Measurements from ENCODE around the gene DNASE2.

The DNASE2 gene

GRCh38 chr19:12842511-12842910 is 38.7 kb downstream of the DNASE2 start:
- no peak overlapping the region for H3K4me3 ChIP-seq (ENCODE audit: low read depth, low read length)
- no peak for TF ChIP-seq CTCF (IDR thresholded peaks at IDR 0.05)
- no peak overlapping the region for H2AFZ ChIP-seq
- no peaks in the 10 kb centered on the region for H3K9me3 ChIP-seq (ENCODE audit: control insufficient read depth, low read length)
- H3K36me3 ChIP-seq (ENCODE audit: control insufficient read depth, insufficient read depth, low read length) = no peaks in the 10 kb centered on the region
- no peaks in the 10 kb centered on the region for H3K27me3 ChIP-seq (ENCODE audit: control insufficient read depth, insufficient read depth, low read length)
- H3K9ac ChIP-seq = no peak overlapping the region
- no peak overlapping the region for H3K27ac ChIP-seq
- H3K4me2 ChIP-seq (ENCODE audit: low read length) = no peak overlapping the region
- H3K79me2 ChIP-seq = peaks cover 9% of the 10 kb centered on the region
- H3K4me1 ChIP-seq = peaks cover 10% of the 10 kb centered on the region

GRCh38 chr19:12841094-12841493 is 40.2 kb downstream of the DNASE2 start:
- Histone ChIP-seq H3K27ac (no peak overlapping the region), H2AFZ (peak overlapping the region; percentile 66), H3K9ac (peak overlapping the region; percentile 4), H3K4me1 (peaks cover 10% of the 10 kb centered on the region), H3K27me3 (ENCODE audit: control insufficient read depth, insufficient read depth, low read length) (no peaks in the 10 kb centered on the region), H3K4me2 (ENCODE audit: low read length) (peak overlapping the region; percentile 68), H3K79me2 (peaks cover 9% of the 10 kb centered on the region), H3K36me3 (ENCODE audit: control insufficient read depth, insufficient read depth, low read length) (no peaks in the 10 kb centered on the region), H3K9me3 (ENCODE audit: control insufficient read depth, low read length) (no peaks in the 10 kb centered on the region), H3K4me3 (ENCODE audit: low read depth, low read length) (peak overlapping the region; percentile 33)
- no peak for TF ChIP-seq CTCF (IDR thresholded peaks at IDR 0.05)

- H3K4me2 ChIP-seq (ENCODE audit: low read length) = peak overlapping the region; percentile 68
- peak overlapping the region; percentile 66 for H2AFZ ChIP-seq
- peak overlapping the region; percentile 33 for H3K4me3 ChIP-seq (ENCODE audit: low read depth, low read length)
- no peaks in the 10 kb centered on the region for H3K9me3 ChIP-seq (ENCODE audit: control insufficient read depth, low read length)
- H3K9ac ChIP-seq = no peak overlapping the region
- no peak for TF ChIP-seq CTCF (IDR thresholded peaks at IDR 0.05)
- no peaks in the 10 kb centered on the region for H3K27me3 ChIP-seq (ENCODE audit: control insufficient read depth, insufficient read depth, low read length)
- H3K79me2 ChIP-seq = peaks cover 9% of the 10 kb centered on the region
- peaks cover 10% of the 10 kb centered on the region for H3K4me1 ChIP-seq
- H3K27ac ChIP-seq = no peak overlapping the region
- H3K36me3 ChIP-seq (ENCODE audit: control insufficient read depth, insufficient read depth, low read length) = no peaks in the 10 kb centered on the region
Observed at GRCh38 chr19:12840091-12841079, 40.9 kb downstream of the DNASE2 start.

- H2AFZ ChIP-seq = peak overlapping the region; percentile 86
- no peak for TF ChIP-seq CTCF (IDR thresholded peaks at IDR 0.05)
- no peaks in the 10 kb centered on the region for H3K36me3 ChIP-seq (ENCODE audit: control insufficient read depth, insufficient read depth, low read length)
- peak overlapping the region; percentile 71 for H3K4me2 ChIP-seq (ENCODE audit: low read length)
- no peak overlapping the region for H3K27ac ChIP-seq
- peaks cover 10% of the 10 kb centered on the region for H3K4me1 ChIP-seq
- peaks cover 9% of the 10 kb centered on the region for H3K79me2 ChIP-seq
- no peaks in the 10 kb centered on the region for H3K27me3 ChIP-seq (ENCODE audit: control insufficient read depth, insufficient read depth, low read length)
- H3K9ac ChIP-seq = no peak overlapping the region
- H3K4me3 ChIP-seq (ENCODE audit: low read depth, low read length) = no peak overlapping the region
- no peaks in the 10 kb centered on the region for H3K9me3 ChIP-seq (ENCODE audit: control insufficient read depth, low read length)
Observed at GRCh38 chr19:12838886-12839756, 42.1 kb downstream of the DNASE2 start.
